Fibroblast of skin of back (primary cell): ENCODE results near the gene RPUSD1.
A peak's percentile ranks its signal among the peaks of the same experiment; 100 is the strongest.
"Not testable (repeated sequence)": the region's sequence is repeated elsewhere in the genome, so short reads cannot be mapped to it uniquely, and the experiment has no call there.

Experiments
- DNase-seq: peaks from one replicate; pipeline ENCODE4 v3.0.0-alpha.2; 2013

Gene RPUSD1

GRCh38 chr16:743794-744500 is 44.2 kb downstream of the RPUSD1 start:
- DNase-seq: no peak

- not testable (repeated sequence) for DNase-seq
Measured at GRCh38 chr16:742894-743293, 45.3 kb downstream of the RPUSD1 start.

- DNase-seq: no peak
Measured at GRCh38 chr16:741986-742629, 46.1 kb downstream of the RPUSD1 start.

GRCh38 chr16:740764-741505 is 47.2 kb downstream of the RPUSD1 start, which contains the start of gene CIAO3:
Gene CIAO3 (minus strand): TSS chr16:740997. CDS start chr16:740985, 12 bp downstream.
- peak; percentile 89 for DNase-seq

- DNase-seq: no peak
Measured at GRCh38 chr16:740459-740763, 47.8 kb downstream of the RPUSD1 start.

GRCh38 chr16:739560-740458 is 48.4 kb downstream of the RPUSD1 start:
- no peak for DNase-seq

- DNase-seq: no peak
Measured at GRCh38 chr16:736936-737481, 51.2 kb downstream of the RPUSD1 start.

- DNase-seq: no peak
Measured at GRCh38 chr16:735982-736453, 52.2 kb downstream of the RPUSD1 start.

GRCh38 chr16:734981-735881 is 53.0 kb downstream of the RPUSD1 start:
- DNase-seq: no peak
